ENCODE results near the gene PHF2.

DNA sequence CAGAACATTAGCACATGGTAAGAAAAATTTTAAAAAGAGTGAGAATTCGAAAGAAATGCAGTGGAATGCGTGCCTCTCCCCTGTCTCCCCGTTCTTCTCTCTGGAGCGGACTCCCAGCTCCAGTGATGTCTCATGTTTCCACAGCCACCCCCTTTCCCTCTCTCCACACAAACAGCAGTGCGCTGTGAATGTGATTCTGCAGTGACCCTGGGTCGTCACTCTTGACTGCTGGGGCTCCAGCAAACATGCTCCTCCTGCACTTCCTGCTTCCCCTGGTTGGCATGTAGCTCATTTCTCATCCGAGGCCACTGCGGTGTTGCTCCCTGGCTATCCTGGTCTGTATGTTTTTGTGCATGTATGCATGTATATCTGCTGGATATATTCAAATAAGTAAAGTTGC lies 13.3 kb downstream of the PHF2 start:
- TF ChIP-seq CTCF (IDR thresholded peaks at IDR 0.05; ENCODE audit: insufficient read depth, low read length) (no peak), REST (IDR thresholded peaks at IDR 0.05; ENCODE audit: insufficient replicate concordance, low read depth) (no peak), SPI1 (IDR thresholded peaks at IDR 0.05; ENCODE audit: borderline replicate concordance, low read depth) (no peak), POLR2AphosphoS5 (IDR thresholded peaks at IDR 0.05; ENCODE audit: low read depth) (no peak), GABPA (IDR thresholded peaks at IDR 0.05; ENCODE audit: low read depth) (no peak)
